ENCODE data around the gene MAML1.
A peak's percentile ranks its signal among the peaks of the same experiment; 100 is the strongest.

MAML1 gene

GRCh38 chr5:179805529-179806249 lies 73.1 kb downstream of the MAML1 start:
- peak overlapping the region; percentile 89 for H3K4me3 ChIP-seq (ENCODE audit: low read length)
- no peak for TF ChIP-seq ZNF274 (IDR thresholded peaks at IDR 0.05; ENCODE audit: low read depth, low read length)

DNA sequence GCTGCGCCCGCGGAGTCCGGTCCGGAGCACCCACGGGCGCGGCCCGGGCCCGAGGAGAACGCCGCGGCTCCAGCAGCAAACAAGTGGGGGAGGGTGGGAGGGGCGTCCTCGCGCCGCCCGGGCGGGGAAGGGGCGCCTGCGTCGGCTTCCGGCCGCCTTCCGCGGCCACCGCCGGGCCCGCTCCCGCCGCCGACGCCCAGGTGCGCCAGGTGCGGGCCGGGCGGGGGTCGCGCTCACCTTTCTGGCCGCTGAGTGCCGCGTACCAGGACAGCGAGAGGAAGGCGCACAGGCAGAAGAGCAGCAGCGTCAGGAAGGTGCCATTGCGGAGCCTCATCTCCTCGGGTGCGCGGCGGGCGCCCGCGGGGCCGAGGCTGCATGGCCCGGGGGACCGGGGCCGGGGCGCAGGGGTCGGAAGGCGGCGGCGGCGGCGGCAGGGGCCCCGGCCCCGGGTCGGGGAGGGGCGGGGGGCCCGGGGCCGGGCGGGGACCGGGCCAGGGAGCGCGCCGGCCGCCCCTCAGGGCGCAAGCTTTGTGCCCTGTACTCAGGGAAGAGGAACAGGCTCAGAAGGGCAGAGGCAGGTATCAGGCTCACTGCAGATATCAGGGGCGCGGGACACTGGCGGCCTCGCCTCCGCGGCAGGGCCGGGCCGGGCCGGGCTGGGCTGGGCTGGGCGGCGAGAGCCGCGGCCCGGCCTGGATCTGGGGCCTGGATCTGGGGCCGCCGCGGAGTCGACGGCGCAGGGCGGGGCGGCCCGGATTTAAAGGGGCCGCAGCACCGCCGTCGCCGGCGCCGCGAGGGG lies 73.8 kb downstream of the MAML1 start, which contains the start of gene MGAT4B:
MGAT4B (minus strand) TSS at position 617 of the 799 bp plus-strand sequence; CDS start at position 334, 283 bp downstream.
- no peak for TF ChIP-seq ZNF274 (IDR thresholded peaks at IDR 0.05; ENCODE audit: low read depth, low read length)
- H3K4me3 ChIP-seq (ENCODE audit: low read length), result peak within 1 kb of the TSS; percentile 89

DNA sequence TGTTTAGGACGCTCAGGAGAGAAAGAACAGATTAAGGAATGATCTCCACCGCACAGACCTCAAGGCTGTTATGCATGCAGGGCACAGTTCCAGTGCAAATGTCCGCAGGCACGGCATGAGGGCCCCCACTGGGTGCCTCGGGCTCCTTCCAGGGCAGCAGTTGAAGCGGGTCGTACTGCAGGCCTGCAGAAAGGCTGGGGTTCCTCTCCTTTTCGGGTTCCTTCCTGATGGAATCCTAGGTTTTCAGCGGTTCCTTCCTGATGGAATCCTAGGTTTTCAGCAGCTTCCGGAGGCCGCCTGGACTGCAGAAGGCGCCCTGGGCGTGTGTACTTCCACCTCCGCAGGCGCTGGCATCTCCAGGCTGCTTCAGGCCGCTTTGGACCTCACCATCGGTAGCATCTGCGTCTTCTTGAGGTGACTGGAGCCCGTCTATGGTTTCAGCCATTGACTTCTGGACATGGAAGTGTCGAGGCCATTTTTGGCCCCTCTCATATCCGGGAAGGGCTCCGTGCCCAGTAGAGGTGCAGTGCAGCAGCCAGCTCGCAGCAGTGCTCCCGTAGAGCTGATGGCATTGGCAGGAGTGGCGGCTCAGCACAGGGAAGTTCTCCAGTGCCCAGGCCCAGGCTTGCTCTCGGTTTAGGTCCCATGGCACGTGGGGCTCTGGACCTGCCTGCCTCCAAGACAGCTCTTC lies 79.7 kb downstream of the MAML1 start:
- no peak for TF ChIP-seq ZNF274 (IDR thresholded peaks at IDR 0.05; ENCODE audit: low read depth, low read length)
- H3K4me3 ChIP-seq (ENCODE audit: low read length), result no peak overlapping the region

DNA sequence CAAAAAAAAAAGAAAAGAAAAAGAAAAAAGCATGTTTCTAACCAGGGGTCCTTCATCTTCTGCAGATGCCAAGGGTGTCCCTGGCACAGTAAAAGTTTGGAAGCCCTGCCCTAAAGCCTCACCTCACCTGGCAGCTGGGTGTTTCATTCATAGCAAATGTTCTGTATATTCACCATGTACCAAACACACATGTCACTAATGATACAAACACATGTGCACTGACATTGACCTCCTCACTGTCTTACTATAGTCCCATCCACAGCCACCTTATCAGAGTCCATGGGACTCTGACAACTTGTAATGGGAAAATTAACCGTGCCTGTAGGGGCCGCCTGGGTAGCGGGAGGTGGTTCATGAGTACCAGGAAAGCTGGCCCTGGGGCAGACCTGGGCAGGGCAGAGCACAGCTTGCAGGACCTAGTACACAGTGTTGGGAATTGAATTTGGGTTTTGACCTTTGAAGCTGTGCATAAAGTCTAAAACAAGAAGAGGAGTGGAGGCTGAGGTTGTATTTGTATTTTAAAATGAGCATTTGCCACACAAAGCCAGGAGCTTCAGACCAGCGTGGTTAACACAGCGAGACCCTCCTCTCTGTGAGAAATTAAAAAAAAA lies 80.5 kb downstream of the MAML1 start:
- H3K4me3 ChIP-seq (ENCODE audit: low read length), result no peak overlapping the region
- TF ChIP-seq ZNF274 (IDR thresholded peaks at IDR 0.05; ENCODE audit: low read depth, low read length), result no peak

GRCh38 chr5:179814090-179814489 lies 81.5 kb downstream of the MAML1 start:
- no peak for TF ChIP-seq ZNF274 (IDR thresholded peaks at IDR 0.05; ENCODE audit: low read depth, low read length)
- H3K4me3 ChIP-seq (ENCODE audit: low read length), result no peak overlapping the region

DNA sequence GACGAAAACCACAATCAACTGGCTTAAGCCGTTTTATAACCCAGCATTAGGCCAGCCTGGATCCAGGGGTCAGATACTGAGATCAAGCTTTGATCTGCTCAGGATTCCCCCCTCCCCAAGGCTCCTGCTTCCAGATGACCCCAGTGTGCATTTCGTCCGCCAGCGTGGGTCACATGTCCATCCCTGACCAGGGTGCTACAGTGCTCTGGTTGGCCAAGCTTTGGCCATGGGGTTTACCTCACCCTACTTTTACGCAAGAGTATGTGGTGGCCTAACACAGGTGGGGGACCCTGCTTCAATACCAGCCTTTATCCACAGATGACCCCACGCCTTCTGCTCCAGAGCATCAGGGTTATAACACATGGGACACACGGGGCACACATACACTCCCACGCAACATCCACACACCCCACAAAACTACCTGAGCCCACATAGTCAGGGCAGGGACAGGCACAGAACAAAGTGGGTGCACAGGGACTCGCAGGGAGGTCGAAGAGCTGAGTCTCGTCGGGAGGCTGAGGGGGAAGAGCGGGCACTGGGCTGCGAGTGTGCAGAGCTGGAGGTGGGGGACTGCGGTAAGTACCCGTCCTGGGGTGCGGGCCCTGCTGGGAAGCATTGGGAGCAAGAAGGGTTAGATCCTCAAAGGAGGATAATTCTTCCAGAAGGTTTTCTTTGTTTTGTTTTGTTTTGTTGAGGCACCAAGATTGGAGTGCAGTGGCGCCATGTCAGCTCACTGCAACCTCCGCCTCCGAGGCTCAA lies 83.0 kb downstream of the MAML1 start:
- TF ChIP-seq ZNF274 (IDR thresholded peaks at IDR 0.05; ENCODE audit: low read depth, low read length), result no peak
- H3K4me3 ChIP-seq (ENCODE audit: low read length), result no peak overlapping the region

- H3K4me3 ChIP-seq (ENCODE audit: low read length), result peak overlapping the region; percentile 40; the same call in 1 of the 2 replicates
- no peak for TF ChIP-seq ZNF274 (IDR thresholded peaks at IDR 0.05; ENCODE audit: low read depth, low read length)
These were observed 83.8 kb downstream of the MAML1 start for GRCh38 chr5:179816401-179816795.

DNA sequence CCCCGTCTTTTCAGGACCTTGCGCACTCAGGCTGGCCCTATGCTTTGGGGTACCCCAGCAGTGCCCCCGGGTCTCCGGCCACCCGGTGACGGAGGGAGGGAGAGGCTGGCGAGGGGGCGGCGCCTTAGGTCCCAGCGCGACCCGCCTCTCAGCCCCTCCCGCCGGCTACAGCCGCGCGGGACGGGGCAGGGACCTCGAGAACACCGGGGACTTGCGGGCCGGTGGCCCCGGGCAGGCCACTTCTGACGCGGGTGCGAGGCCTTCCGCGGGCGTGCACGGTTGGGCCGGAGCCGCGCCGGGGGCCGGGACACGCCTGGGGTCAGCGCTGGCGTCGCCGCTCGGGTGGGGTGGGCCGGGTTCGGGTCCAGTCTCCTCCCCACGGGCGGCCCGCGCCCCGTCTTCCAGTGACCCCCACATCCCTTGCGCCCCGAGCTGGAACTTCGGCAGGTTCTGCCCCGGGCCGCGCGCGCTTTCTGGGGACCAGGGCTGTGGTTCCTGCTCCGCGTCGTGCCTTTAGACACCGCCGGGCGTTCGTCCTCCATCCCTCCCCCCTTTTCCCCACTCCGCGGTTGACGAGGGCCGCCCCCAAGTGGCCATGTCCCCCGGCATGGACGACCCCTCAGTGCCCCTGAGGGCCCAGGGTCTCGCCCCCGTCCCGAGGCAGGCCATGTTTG lies 84.3 kb downstream of the MAML1 start:
- TF ChIP-seq ZNF274 (IDR thresholded peaks at IDR 0.05; ENCODE audit: low read depth, low read length), result no peak

GRCh38 chr5:179817470-179817840 lies 84.8 kb downstream of the MAML1 start:
- no peak for TF ChIP-seq ZNF274 (IDR thresholded peaks at IDR 0.05; ENCODE audit: low read depth, low read length)
- H3K4me3 ChIP-seq (ENCODE audit: low read length), result peak overlapping the region; percentile 40; the same call in 1 of the 2 replicates

More for the DNA sequence above, 84.3 kb downstream of the MAML1 start:
- peak overlapping the region; percentile 40; the same call in 1 of the 2 replicates for H3K4me3 ChIP-seq (ENCODE audit: low read length)

GRCh38 chr5:179817890-179818745 lies 85.5 kb downstream of the MAML1 start:
- H3K4me3 ChIP-seq (ENCODE audit: low read length), result peak overlapping the region; percentile 40; the same call in 1 of the 2 replicates
- TF ChIP-seq ZNF274 (IDR thresholded peaks at IDR 0.05; ENCODE audit: low read depth, low read length), result no peak

- H3K4me3 ChIP-seq (ENCODE audit: low read length), result peak overlapping the region; percentile 40; the same call in 1 of the 2 replicates
- TF ChIP-seq ZNF274 (IDR thresholded peaks at IDR 0.05; ENCODE audit: low read depth, low read length), result no peak
These were observed 86.2 kb downstream of the MAML1 start for GRCh38 chr5:179818746-179819295.

Data from GM08714 (cell line).